MM.1S (cell line): ENCODE data around the gene FAM228B.

Experiments used
- DNase-seq: peaks from one replicate; pipeline ENCODE4 v3.0.0-alpha.2; 2015
- H2AFZ ChIP-seq: fragments of 300-600 bp; sonication (generic); 2 replicates; pipeline ENCODE4 v1.6.0; 2016; ENCODE audit warnings: antibody characterized with exemption, low read length
- H3F3A ChIP-seq: fragments of 300-600 bp; sonication (generic); 2 replicates; pipeline ENCODE4 v1.6.1; 2016; ENCODE audit warnings: mild to moderate bottlenecking, antibody characterized with exemption, low read length, moderate library complexity, mixed read lengths; ENCODE audit not compliant: insufficient read depth
- H3K27ac ChIP-seq: fragments of 300-600 bp; sonication (generic); 2 replicates; pipeline ENCODE4 v1.5.1; 2016; ENCODE audit warnings: mild to moderate bottlenecking, low read length
- H3K27me3 ChIP-seq: fragments of 300-600 bp; sonication (generic); replicated peaks from 2 replicates; pipeline ENCODE4 v1.6.0; 2016; ENCODE audit warnings: low read length; ENCODE audit not compliant: insufficient read depth
- H3K36me3 ChIP-seq: fragments of 300-600 bp; sonication (generic); replicated peaks from 2 replicates; pipeline ENCODE4 v1.6.1; 2016; ENCODE audit warnings: mild to moderate bottlenecking, low read length, mixed read lengths; ENCODE audit not compliant: insufficient read depth
- H3K4me1 ChIP-seq: fragments of 300-600 bp; sonication (generic); 2 replicates; pipeline ENCODE4 v1.6.1; 2016; ENCODE audit warnings: low read length, mixed read lengths
- H3K4me2 ChIP-seq: fragments of 300-600 bp; sonication (generic); 2 replicates; pipeline ENCODE4 v1.6.0; 2016; ENCODE audit warnings: low read depth, low read length
- H3K4me3 ChIP-seq: fragments of 300-600 bp; sonication (generic); 2 replicates; pipeline ENCODE4 v1.5.1; 2016; ENCODE audit warnings: low read length, mixed read lengths
- H3K79me2 ChIP-seq: fragments of 300-600 bp; sonication (generic); 2 replicates; pipeline ENCODE4 v1.6.1; 2016; ENCODE audit warnings: mixed run types, low read length, mixed read lengths
- H3K9ac ChIP-seq: fragments of 300-600 bp; sonication (generic); 2 replicates; pipeline ENCODE4 v1.6.1; 2016; ENCODE audit warnings: low read length, mixed read lengths
- H3K9me2 ChIP-seq: fragments of 300-600 bp; sonication (generic); replicated peaks from 2 replicates; pipeline ENCODE4 v1.6.1; 2016; ENCODE audit warnings: mild to moderate bottlenecking, low read length, mixed read lengths; ENCODE audit not compliant: insufficient read depth
- H3K9me3 ChIP-seq: fragments of 300-600 bp; sonication (generic); replicated peaks from 2 replicates; pipeline ENCODE4 v1.6.1; 2016; ENCODE audit warnings: mild to moderate bottlenecking, low read length, mixed read lengths; ENCODE audit not compliant: insufficient read depth
- H4K20me1 ChIP-seq: fragments of 300-600 bp; sonication (generic); 2 replicates; pipeline ENCODE4 v1.6.1; 2016; ENCODE audit warnings: mild to moderate bottlenecking, low read length, moderate library complexity, mixed read lengths; ENCODE audit not compliant: insufficient read depth
- EZH2 ChIP-seq: fragments of 300-600 bp; sonication (generic); optimal IDR thresholded peaks from 2 replicates; pipeline ENCODE3; 2017; ENCODE audit warnings: low read depth, mild to moderate bottlenecking, antibody characterized with exemption, low read length, mixed read lengths
- EZH2phosphoT487 ChIP-seq: fragments of 300-600 bp; sonication (generic); IDR thresholded peaks from 2 replicates; pipeline ENCODE4 v1.6.1; 2018; ENCODE audit warnings: antibody characterized with exemption, low read length
- TF ChIP-seq, protein P1 (sequence below): fragments of 300-600 bp; sonication (generic); IDR thresholded peaks from 2 replicates; pipeline ENCODE4 v1.5.1; 2016; ENCODE audit warnings: antibody characterized with exemption, low read length, mixed read lengths

Gene FAM228B

DNA sequence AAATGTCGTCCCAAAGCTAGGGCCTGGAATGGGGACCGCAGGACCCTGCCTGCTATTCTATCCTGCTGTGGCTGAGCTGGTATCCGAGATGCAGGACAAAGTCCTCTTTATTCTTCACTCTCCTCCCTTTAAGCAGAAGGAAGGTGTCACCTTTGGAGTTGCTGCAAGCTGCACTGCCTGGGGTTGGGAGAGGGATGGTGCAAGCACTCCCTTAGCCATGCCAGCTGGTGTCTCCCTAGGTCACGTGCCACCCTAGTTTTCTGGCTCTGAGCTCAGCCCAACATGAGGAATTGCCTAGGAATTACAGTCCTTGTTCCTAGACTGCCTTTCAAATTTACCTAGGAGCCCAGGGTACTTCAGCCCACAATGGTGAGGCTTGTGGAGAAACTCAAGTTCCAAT, 30.2 kb downstream of the FAM228B start:
- no peak for DNase-seq
- no peaks in the 10 kb centered on the region for H3K4me1 ChIP-seq
- no peaks in the 10 kb centered on the region for H3K36me3 ChIP-seq
- H2AFZ ChIP-seq, result no peak overlapping the region
- no peak overlapping the region for H3K4me3 ChIP-seq
- H3K9me3 ChIP-seq, result no peaks in the 10 kb centered on the region
- no peak overlapping the region for H3K4me2 ChIP-seq
- TF ChIP-seq EZH2phosphoT487 (no peak), EZH2 (no peak)
- TF ChIP-seq, protein P1, sequence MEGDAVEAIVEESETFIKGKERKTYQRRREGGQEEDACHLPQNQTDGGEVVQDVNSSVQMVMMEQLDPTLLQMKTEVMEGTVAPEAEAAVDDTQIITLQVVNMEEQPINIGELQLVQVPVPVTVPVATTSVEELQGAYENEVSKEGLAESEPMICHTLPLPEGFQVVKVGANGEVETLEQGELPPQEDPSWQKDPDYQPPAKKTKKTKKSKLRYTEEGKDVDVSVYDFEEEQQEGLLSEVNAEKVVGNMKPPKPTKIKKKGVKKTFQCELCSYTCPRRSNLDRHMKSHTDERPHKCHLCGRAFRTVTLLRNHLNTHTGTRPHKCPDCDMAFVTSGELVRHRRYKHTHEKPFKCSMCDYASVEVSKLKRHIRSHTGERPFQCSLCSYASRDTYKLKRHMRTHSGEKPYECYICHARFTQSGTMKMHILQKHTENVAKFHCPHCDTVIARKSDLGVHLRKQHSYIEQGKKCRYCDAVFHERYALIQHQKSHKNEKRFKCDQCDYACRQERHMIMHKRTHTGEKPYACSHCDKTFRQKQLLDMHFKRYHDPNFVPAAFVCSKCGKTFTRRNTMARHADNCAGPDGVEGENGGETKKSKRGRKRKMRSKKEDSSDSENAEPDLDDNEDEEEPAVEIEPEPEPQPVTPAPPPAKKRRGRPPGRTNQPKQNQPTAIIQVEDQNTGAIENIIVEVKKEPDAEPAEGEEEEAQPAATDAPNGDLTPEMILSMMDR, result no peak
- H3K27ac ChIP-seq, result no peak overlapping the region
- no peaks in the 10 kb centered on the region for H3K27me3 ChIP-seq
- no peaks in the 10 kb centered on the region for H3F3A ChIP-seq
- H3K79me2 ChIP-seq, result no peaks in the 10 kb centered on the region
- H4K20me1 ChIP-seq, result no peaks in the 10 kb centered on the region
- H3K9ac ChIP-seq, result no peak overlapping the region
- H3K9me2 ChIP-seq, result no peaks in the 10 kb centered on the region

DNA sequence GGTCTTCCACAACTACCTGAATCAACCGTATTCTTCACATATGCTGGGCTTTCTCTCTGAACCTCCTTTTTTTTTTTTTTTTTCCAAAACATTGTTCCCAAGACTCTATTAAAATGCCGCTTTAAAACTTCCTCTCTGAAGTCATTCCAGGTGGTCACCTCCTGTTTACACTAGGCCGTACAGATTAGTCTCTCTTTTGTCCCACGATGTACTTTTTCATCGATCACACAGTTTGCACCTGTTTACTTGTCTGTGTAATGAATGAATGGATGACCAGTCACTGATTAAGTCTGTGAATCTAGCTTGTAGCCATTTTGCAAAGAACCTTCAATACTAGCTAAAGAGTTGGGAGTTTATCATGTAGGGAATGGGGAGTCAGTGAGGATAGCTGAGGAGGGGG, 34.9 kb downstream of the FAM228B start:
- Histone ChIP-seq H3K79me2 (no peaks in the 10 kb centered on the region), H3K27me3 (no peaks in the 10 kb centered on the region), H3K27ac (no peak overlapping the region)

DNA sequence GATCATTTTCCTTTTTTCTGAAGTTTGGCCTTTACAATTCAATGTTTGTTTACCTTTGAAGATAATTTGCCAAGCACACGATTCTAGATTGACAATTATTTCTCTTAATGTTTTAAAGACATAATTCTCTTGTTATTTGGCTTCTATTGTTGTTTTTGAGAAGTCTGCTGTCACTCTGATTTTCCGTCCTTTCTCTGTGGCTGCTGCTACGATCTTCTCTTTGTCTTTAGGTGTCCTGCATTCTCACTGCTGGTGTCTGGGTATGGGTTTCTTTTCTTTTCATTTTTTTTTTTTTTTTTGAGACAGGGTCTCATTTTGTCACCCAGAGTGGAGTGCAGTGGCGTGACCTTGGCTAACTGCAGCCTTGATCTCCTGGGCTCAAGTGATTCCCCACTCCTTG, 36.4 kb downstream of the FAM228B start:
- Histone ChIP-seq H3K9me2 (no peaks in the 10 kb centered on the region), H3K4me2 (no peak overlapping the region), H3K4me1 (no peaks in the 10 kb centered on the region), H3K27ac (no peak overlapping the region), H3K36me3 (no peaks in the 10 kb centered on the region), H3K4me3 (no peak overlapping the region), H4K20me1 (no peaks in the 10 kb centered on the region), H3K9ac (no peak overlapping the region), H3F3A (no peaks in the 10 kb centered on the region), H2AFZ (no peak overlapping the region), H3K9me3 (no peaks in the 10 kb centered on the region), H3K27me3 (no peaks in the 10 kb centered on the region), H3K79me2 (no peaks in the 10 kb centered on the region)
- TF ChIP-seq EZH2phosphoT487 (no peak), EZH2 (no peak)
- TF ChIP-seq, protein P1, result no peak
- DNase-seq, result no peak

More for the DNA sequence above, 34.9 kb downstream of the FAM228B start:
- H4K20me1 ChIP-seq, result no peaks in the 10 kb centered on the region
- no peaks in the 10 kb centered on the region for H3K9me2 ChIP-seq
- H3K9me3 ChIP-seq, result no peaks in the 10 kb centered on the region
- H3F3A ChIP-seq, result no peaks in the 10 kb centered on the region
- H2AFZ ChIP-seq, result no peak overlapping the region
- TF ChIP-seq, protein P1, result no peak
- no peak for TF ChIP-seq EZH2phosphoT487
- no peak for TF ChIP-seq EZH2
- no peaks in the 10 kb centered on the region for H3K4me1 ChIP-seq
- DNase-seq, result no peak
- H3K9ac ChIP-seq, result no peak overlapping the region
- H3K4me3 ChIP-seq, result no peak overlapping the region
- no peaks in the 10 kb centered on the region for H3K36me3 ChIP-seq
- no peak overlapping the region for H3K4me2 ChIP-seq
